CD14-positive monocyte (primary cell): ENCODE results near the gene DIABLO. TPM values are rescaled to one million over a fixed set of nuclear protein-coding genes. Genes with fewer than 3 reads are reported as not detected.

Source experiments
- DNase-seq, 3 donors: peaks; one replicate each; pipeline ENCODE4 v3.0.0-alpha.2; 2011 to 2022
- H2AFZ ChIP-seq: 2 replicates; pipeline ENCODE4 v1.6.0; 2012; ENCODE audit warnings: mild to moderate bottlenecking, low read depth, low read length, inconsistent platforms; ENCODE audit not compliant: insufficient read depth, poor library complexity, severe bottlenecking
- H3K27ac ChIP-seq, 2 donors: 1 replicate in 1 of 2; 2 replicates in 1 of 2; pipeline ENCODE4 v1.5.1; 2012 to 2013; ENCODE audit warnings: low read length in 2 of 2, control low read depth in 1 of 2, inconsistent platforms in 1 of 2, low read depth in 1 of 2, mild to moderate bottlenecking in 1 of 2
- H3K27me3 ChIP-seq, 2 donors: one replicate each; pipeline versions ENCODE4 v1.6.0 to v1.6.1; 2011 to 2013; ENCODE audit warnings: low read length in 2 of 2; ENCODE audit not compliant: control insufficient read depth in 2 of 2, insufficient read depth in 2 of 2
- H3K36me3 ChIP-seq, 2 donors: replicated peaks in 1 of 2; 1 replicate in 1 of 2; 2 replicates in 1 of 2; pipeline versions ENCODE4 v1.5.1 to v1.6.1; 2012 to 2013; ENCODE audit warnings: low read length in 2 of 2, control low read depth in 1 of 2, inconsistent platforms in 1 of 2, mild to moderate bottlenecking in 1 of 2; ENCODE audit not compliant: insufficient read depth in 2 of 2, control insufficient read depth in 1 of 2
- H3K4me1 ChIP-seq, 2 donors: 1 replicate in 1 of 2; 2 replicates in 1 of 2; pipeline versions ENCODE4 v1.5.1 to v1.6.1; 2012 to 2013; ENCODE audit warnings: low read length in 2 of 2, control low read depth in 1 of 2, inconsistent platforms in 1 of 2, mild to moderate bottlenecking in 1 of 2, moderate library complexity in 1 of 2; ENCODE audit not compliant: insufficient read depth in 2 of 2, control insufficient read depth in 1 of 2
- H3K4me2 ChIP-seq: replicated peaks from 2 replicates; pipeline ENCODE3; 2012; ENCODE audit warnings: low read length, moderate library complexity, mild to moderate bottlenecking; ENCODE audit not compliant: poor library complexity, severe bottlenecking; ENCODE audit errors: extremely low read depth
- H3K4me3 ChIP-seq, 3 experiments: fragments of 200-600 bp in 1 of 3; sonication (generic) in 1 of 3; replicated peaks in 1 of 3; 1 replicate in 2 of 3; 2 replicates in 1 of 3; pipeline ENCODE4 v1.5.1; 2011 to 2013; ENCODE audit warnings: low read length in 3 of 3, mild to moderate bottlenecking in 3 of 3, control low read depth in 2 of 3, low read depth in 2 of 3, inconsistent platforms in 1 of 3, moderate library complexity in 1 of 3
- H3K79me2 ChIP-seq: 2 replicates; pipeline ENCODE4 v1.6.0; 2012; ENCODE audit warnings: mild to moderate bottlenecking, control low read depth, inconsistent platforms, low read length, moderate library complexity; ENCODE audit not compliant: insufficient read depth
- H3K9ac ChIP-seq: 2 replicates; pipeline ENCODE4 v1.6.0; 2017; ENCODE audit warnings: low read length, mild to moderate bottlenecking; ENCODE audit not compliant: insufficient read depth, poor library complexity, severe bottlenecking
- H3K9me3 ChIP-seq, 2 donors: replicated peaks in 1 of 2; 1 replicate in 1 of 2; 2 replicates in 1 of 2; pipeline versions ENCODE4 v1.5.1 to v1.6.1; 2012 to 2013; ENCODE audit warnings: low read length in 2 of 2, control low read depth in 1 of 2; ENCODE audit not compliant: control insufficient read depth in 1 of 2, insufficient read depth in 1 of 2
- H4K20me1 ChIP-seq: 2 replicates; pipeline ENCODE4 v1.6.0; 2012; ENCODE audit warnings: mild to moderate bottlenecking, low read length, control low read depth, moderate library complexity; ENCODE audit not compliant: insufficient read depth
- H3K27ac Mint-ChIP-seq, 7 donors: one replicate each; pipeline ENCODE4 v1.8.0; 2020; ENCODE audit warnings: mild to moderate bottlenecking in 7 of 7, mixed read lengths in 7 of 7, moderate library complexity in 6 of 7, inconsistent platforms in 2 of 7
- H3K27me3 Mint-ChIP-seq, 3 donors: one replicate each; pipeline ENCODE4 v1.8.0; 2021 to 2022; ENCODE audit warnings: low read depth in 3 of 3, mild to moderate bottlenecking in 3 of 3, mixed read lengths in 3 of 3, moderate library complexity in 3 of 3, inconsistent platforms in 1 of 3
- H3K36me3 Mint-ChIP-seq, 2 donors: one replicate each; pipeline ENCODE4 v1.8.0; 2020; ENCODE audit warnings: mixed read lengths in 2 of 2, inconsistent platforms in 1 of 2, mild to moderate bottlenecking in 1 of 2
- H3K4me1 Mint-ChIP-seq: one replicate; pipeline ENCODE4 v1.8.0; 2020; ENCODE audit warnings: mild to moderate bottlenecking, mixed read lengths
- H3K4me3 Mint-ChIP-seq, 2 donors: one replicate each; pipeline ENCODE4 v1.8.0; 2020; ENCODE audit warnings: mild to moderate bottlenecking in 2 of 2, mixed read lengths in 2 of 2, moderate library complexity in 1 of 2
- H3K9me3 Mint-ChIP-seq, 7 donors: one replicate each; pipeline ENCODE4 v1.8.0; 2020 to 2022; ENCODE audit warnings: mixed read lengths in 7 of 7, mild to moderate bottlenecking in 6 of 7, moderate library complexity in 6 of 7, inconsistent platforms in 2 of 7
- WGBS: methylation state at CpG from one replicate; pipeline ENCODE4 v1.1.5; 2013; ENCODE audit warnings: missing lambda C conversion rate; ENCODE audit not compliant: insufficient coverage; 5-methylcytosine and 5-hydroxymethylcytosine counted together
- intact Hi-C, 2 donors: fragments of 100-400 bp; cut with micrococcal nuclease; formaldehyde crosslinking; loops; one replicate each; pipeline versions ENCODE4 v1.15.0 to v1.15.1; 2023
- polyA plus RNA-seq, 3 donors: library from polyadenylated mRNA; depleted of rRNA in 1 of 3; unstranded in 2 of 3; stranded (reverse) in 1 of 3; fragments of 300-500 nt in 2 of 3; fragments of >200 nt in 1 of 3; fragmentation: Illumina TruSeq in 2 of 3; gene quantifications; 1 replicate in 2 of 3; 2 replicates in 1 of 3; pipeline ENCODE4 v1.2.3, GENCODE V29; 2012 to 2021
- TF ChIP-seq, protein P1 (sequence below): fragments of 200-600 bp; IDR thresholded peaks from one replicate; pipeline ENCODE4 v1.8.0; 2022; ENCODE audit warnings: antibody characterized with exemption, mild to moderate bottlenecking

DIABLO gene
- polyA plus RNA-seq, 3 donors = 33.5 to 55.9 (median 51.3) TPM

GRCh38 chr12:122266230-122266901 lies 40.5 kb upstream of the DIABLO start, which contains the start of gene VPS33A:
TSS of gene VPS33A (minus strand) at chr12:122266494. CDS start at chr12:122266408, 86 bp downstream.
- no peaks in the 10 kb centered on the region for H3K9me3 Mint-ChIP-seq
- WGBS = under 1% methylated on average over 53 of the region's 56 CpGs
- H2AFZ ChIP-seq = peak within 1 kb of the TSS; percentile 99

DNA sequence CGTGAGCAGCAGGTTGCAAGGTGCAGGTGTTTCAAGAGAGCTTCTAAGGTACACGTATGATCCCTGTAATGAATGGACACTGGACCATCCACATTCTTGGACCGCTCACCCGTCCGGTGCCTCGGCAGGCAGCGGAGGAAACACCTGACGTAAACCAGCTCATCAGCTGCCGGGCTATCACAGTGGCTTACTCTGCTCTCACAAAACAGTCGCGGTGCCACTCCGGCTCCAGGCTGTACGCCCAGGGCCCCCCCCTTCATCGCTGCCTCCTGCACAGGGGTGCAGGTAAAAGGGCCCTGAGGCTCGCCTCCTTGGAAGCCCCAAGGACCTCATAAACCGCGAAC lies 40.0 kb upstream of the DIABLO start:
- Mint-ChIP-seq H3K4me3 (peak overlapping the region; percentile 96 to 97), H3K27me3 (peaks cover 0 to 3% (median 0%) of the 10 kb centered on the region in 3 donors), H3K36me3 (peaks cover 25 to 42% of the 10 kb centered on the region in 2 donors), H3K4me1 (peaks cover 19% of the 10 kb centered on the region), H3K9me3 (no peaks in the 10 kb centered on the region), H3K27ac (peak overlapping the region; percentile 95 to 98 (median 97))
- H3K4me2 ChIP-seq = peak overlapping the region; percentile 91
- H3K27me3 ChIP-seq = no peaks in the 10 kb centered on the region
- TF ChIP-seq, protein P1, sequence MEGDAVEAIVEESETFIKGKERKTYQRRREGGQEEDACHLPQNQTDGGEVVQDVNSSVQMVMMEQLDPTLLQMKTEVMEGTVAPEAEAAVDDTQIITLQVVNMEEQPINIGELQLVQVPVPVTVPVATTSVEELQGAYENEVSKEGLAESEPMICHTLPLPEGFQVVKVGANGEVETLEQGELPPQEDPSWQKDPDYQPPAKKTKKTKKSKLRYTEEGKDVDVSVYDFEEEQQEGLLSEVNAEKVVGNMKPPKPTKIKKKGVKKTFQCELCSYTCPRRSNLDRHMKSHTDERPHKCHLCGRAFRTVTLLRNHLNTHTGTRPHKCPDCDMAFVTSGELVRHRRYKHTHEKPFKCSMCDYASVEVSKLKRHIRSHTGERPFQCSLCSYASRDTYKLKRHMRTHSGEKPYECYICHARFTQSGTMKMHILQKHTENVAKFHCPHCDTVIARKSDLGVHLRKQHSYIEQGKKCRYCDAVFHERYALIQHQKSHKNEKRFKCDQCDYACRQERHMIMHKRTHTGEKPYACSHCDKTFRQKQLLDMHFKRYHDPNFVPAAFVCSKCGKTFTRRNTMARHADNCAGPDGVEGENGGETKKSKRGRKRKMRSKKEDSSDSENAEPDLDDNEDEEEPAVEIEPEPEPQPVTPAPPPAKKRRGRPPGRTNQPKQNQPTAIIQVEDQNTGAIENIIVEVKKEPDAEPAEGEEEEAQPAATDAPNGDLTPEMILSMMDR = no peak
- no peaks in the 10 kb centered on the region for H3K9me3 ChIP-seq
- peak overlapping the region; percentile 99 for H2AFZ ChIP-seq
- peaks cover 19 to 22% of the 10 kb centered on the region in 2 donors for H3K4me1 ChIP-seq
- peak overlapping the region; percentile 91 for H3K27ac ChIP-seq
- H3K4me3 ChIP-seq = peak overlapping the region; percentile 75 to 94 (median 91)
- H3K79me2 ChIP-seq = peaks cover 32% of the 10 kb centered on the region
- intact Hi-C loops = loop anchor here in 1 of 2 donors (10.0 kb wide), 1 partner anchor 239 kb away; the partner anchor contains the start of gene ZCCHC8
- DNase-seq = peak in 1 of 3 donors; percentile 36
- no peaks in the 10 kb centered on the region for H4K20me1 ChIP-seq
- peak overlapping the region; percentile 89 for H3K9ac ChIP-seq
- 0% methylated on average over 17 of the region's 17 CpGs for WGBS
- peaks cover 29 to 37% of the 10 kb centered on the region in 2 donors for H3K36me3 ChIP-seq

More at GRCh38 chr12:122266230-122266901, 40.5 kb upstream of the DIABLO start, which contains the start of gene VPS33A:
- Histone ChIP-seq H3K4me1 (peaks cover 19 to 22% of the 10 kb centered on the region in 2 donors), H3K36me3 (peaks cover 23 to 37% of the 10 kb centered on the region in 2 donors), H3K9ac (peak within 1 kb of the TSS; percentile 89), H4K20me1 (no peaks in the 10 kb centered on the region), H3K79me2 (peaks cover 32% of the 10 kb centered on the region), H3K27me3 (no peaks in the 10 kb centered on the region), H3K9me3 (no peaks in the 10 kb centered on the region), H3K4me3 (peak within 1 kb of the TSS; percentile 75 to 94 (median 91)), H3K4me2 (peak within 1 kb of the TSS; percentile 91), H3K27ac (peak within 1 kb of the TSS; percentile 91)
- H3K4me1 Mint-ChIP-seq = peaks cover 19% of the 10 kb centered on the region
- peak within 1 kb of the TSS; percentile 96 to 97 for H3K4me3 Mint-ChIP-seq
- TF ChIP-seq, protein P1 = no peak
- peak; percentile 92 to 97 (median 94) for DNase-seq
- H3K36me3 Mint-ChIP-seq = peaks cover 22 to 42% of the 10 kb centered on the region in 2 donors
- peak within 1 kb of the TSS; percentile 95 to 98 (median 97) for H3K27ac Mint-ChIP-seq
- peaks cover 0 to 3% (median 0%) of the 10 kb centered on the region in 3 donors for H3K27me3 Mint-ChIP-seq
- intact Hi-C loops = loop anchor here in 1 of 2 donors (10.0 kb wide), 1 partner anchor 238 kb away; the partner anchor contains the start of gene ZCCHC8
